AG10803 (cell line): ENCODE data around the gene EIF3I.
"Not testable (repeated sequence)": the region's sequence is repeated elsewhere in the genome, so short reads cannot be mapped to it uniquely, and the experiment has no call there.

Source experiments
- DNase-seq: peaks from one replicate; pipeline ENCODE4 v3.0.0; 2010; ENCODE audit warnings: low read depth
- H3K4me3 ChIP-seq: 2 replicates; pipeline ENCODE4 v1.5.1; 2011; ENCODE audit warnings: mild to moderate bottlenecking, low read length, control low read depth
- TF ChIP-seq, protein P1 (sequence below): conservative IDR thresholded peaks from 2 replicates; pipeline ENCODE4 v1.5.1; 2011; ENCODE audit warnings: mild to moderate bottlenecking, low read length, control low read depth, inconsistent platforms

Gene EIF3I

DNA sequence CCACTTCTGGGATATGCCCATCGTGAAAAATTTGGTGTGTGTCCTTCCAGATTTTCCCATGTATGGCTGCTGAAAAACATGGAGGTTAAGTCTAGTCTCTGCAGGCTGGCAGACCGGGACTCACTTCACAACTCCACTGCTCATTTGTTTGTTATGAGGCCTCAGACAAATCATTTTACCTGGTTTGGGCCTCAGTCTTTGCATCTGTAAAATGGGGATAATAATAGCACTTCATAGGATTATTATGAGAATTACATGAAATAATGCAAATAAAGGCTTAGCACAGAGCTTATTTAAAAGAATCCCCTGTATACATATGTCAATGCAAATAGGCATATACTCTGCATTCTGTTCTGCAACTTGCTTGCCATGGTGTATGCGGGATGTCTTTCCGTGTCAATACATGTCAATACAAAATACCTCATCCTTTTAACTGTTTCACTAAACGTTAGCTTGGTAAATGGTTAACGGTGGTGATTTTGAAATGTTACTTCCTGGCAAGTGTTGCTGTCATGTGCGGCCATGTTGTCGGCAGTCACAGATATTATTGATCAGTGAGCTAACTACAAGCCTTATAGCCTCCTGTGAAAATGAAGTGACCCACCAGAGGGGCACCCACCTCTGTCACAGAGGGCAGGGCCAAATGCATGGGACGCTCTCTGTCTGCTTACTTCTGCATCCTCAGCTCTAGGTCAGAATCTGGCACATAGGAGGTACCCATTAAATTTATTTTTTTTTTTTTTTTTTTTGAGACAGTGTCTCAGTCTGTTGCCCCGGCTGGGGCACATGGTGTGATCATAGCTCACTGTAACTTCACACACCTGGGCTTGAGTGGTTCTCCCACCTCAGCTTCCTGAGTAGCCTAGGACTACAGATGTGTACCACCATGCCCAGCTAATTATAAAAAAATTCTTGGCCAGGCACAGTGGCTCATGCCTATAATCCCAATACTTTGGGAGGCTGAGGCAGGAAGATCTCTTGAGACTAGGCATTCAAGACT, 33.2 kb downstream of the EIF3I start:
- DNase-seq = no peak
- TF ChIP-seq, protein P1, sequence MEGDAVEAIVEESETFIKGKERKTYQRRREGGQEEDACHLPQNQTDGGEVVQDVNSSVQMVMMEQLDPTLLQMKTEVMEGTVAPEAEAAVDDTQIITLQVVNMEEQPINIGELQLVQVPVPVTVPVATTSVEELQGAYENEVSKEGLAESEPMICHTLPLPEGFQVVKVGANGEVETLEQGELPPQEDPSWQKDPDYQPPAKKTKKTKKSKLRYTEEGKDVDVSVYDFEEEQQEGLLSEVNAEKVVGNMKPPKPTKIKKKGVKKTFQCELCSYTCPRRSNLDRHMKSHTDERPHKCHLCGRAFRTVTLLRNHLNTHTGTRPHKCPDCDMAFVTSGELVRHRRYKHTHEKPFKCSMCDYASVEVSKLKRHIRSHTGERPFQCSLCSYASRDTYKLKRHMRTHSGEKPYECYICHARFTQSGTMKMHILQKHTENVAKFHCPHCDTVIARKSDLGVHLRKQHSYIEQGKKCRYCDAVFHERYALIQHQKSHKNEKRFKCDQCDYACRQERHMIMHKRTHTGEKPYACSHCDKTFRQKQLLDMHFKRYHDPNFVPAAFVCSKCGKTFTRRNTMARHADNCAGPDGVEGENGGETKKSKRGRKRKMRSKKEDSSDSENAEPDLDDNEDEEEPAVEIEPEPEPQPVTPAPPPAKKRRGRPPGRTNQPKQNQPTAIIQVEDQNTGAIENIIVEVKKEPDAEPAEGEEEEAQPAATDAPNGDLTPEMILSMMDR = no peak
- no peak overlapping the region for H3K4me3 ChIP-seq

DNA sequence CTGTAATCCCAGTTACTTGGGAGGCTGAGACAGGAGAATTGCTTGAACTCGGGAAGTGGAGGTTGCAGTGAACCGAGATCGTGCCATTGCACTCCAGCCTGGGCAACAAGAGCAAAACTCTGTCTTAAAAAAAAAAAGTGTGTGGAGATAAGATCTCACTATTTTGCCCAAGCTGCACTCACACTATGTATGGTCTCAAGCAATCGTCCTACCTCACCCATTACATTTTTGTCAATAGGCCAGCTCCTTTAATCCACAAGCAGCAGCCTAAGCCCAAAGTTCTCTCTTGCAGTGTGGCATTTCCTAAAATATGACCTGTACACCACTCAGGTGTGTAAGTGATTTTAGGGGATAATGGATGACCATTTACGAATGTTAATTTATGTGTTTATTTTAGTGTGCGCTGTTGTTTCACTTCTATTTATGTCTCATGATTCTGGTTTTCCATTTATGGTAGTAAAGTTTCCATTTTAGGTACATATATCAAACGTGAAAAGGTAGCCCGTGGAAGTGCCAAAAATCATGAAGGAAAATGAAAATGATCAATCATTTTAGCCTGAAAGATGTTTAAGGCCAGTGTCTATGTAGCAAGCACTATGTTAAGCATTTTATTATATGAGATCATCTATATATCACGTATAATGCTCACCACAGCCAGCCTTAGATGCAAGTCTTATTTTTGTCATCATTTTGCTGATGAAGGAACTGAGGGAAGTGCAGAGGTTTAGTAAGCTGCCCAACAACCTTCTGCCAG, 34.4 kb downstream of the EIF3I start:
- TF ChIP-seq, protein P1 = no peak

DNA sequence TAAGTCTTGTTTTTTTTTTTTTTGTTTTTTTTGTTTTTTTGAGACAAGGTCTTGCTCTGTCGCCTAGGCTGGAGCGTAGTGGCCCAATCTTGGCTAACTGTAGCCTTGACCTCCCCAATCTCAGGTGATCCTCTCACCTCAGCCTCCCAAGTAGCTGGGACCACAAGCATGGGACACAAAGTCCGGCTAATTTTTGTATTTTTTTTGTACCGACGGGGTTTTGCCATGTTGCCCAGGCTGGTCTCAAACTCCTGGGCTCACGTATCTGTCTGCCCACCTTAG, 35.0 kb downstream of the EIF3I start:
- H3K4me3 ChIP-seq = no peak overlapping the region
- TF ChIP-seq, protein P1 = no peak
- no peak for DNase-seq

More for the DNA sequence above, 34.4 kb downstream of the EIF3I start:
- no peak for DNase-seq
- no peak overlapping the region for H3K4me3 ChIP-seq

DNA sequence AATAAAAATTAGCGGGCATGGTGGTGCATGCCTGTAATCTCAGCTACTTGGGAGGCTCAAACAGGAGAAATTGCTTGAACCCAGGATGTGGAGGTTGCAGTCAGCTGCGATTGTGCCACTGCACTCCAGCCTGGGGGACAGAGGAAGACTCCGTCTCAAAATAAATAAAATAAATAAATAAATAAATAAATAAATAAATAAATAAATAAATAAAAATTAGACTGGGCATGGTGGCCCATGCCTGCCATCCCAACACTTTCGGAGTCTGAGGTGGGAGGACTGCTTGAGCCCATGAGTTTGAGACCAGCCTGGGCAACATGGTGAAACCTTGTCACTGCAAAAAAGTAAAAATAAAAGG, 41.0 kb downstream of the EIF3I start:
- DNase-seq, H3K4me3 ChIP-seq: not testable (repeated sequence)

DNA sequence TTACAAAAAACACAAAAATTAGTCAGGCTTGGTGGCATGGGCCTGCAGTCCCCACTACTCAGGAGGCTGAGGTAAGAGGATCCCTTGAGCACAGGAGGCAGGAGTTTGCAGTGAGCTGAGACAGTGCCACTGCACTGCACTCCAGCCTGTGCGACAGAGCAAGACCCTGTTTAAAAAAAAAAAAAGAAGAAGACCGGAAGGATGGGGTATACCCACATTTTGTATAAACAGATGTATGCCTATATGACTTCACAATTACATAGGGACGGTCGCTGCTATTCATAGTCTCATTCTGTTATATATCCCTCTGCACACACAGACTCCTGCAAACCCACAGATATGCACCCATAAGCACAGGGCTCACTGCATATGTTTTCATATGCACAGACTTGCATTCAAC, 41.5 kb downstream of the EIF3I start:
- no peak for DNase-seq
- TF ChIP-seq, protein P1 = no peak
- H3K4me3 ChIP-seq = no peak overlapping the region

DNA sequence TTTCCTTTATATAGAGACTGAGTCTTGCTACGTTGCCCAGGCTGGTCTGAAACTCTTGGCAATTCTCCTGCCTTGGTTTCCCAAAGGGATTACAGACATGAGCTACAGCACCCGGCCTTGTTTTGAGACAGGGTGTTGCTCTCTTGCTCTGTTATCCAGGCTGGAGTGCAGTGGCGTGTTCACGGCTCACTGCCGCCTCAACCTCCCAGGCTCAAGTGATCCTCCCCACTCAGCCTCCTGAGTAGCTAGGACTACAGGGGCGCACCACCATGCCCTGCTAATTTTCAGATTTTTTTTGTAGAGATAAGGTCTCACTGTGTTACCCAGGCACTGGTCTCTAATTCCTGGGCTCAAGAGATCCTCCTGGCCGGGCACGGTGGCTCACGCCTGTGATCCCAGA, 43.6 kb downstream of the EIF3I start:
- DNase-seq = no peak
- TF ChIP-seq, protein P1 = no peak
- no peak overlapping the region for H3K4me3 ChIP-seq

DNA sequence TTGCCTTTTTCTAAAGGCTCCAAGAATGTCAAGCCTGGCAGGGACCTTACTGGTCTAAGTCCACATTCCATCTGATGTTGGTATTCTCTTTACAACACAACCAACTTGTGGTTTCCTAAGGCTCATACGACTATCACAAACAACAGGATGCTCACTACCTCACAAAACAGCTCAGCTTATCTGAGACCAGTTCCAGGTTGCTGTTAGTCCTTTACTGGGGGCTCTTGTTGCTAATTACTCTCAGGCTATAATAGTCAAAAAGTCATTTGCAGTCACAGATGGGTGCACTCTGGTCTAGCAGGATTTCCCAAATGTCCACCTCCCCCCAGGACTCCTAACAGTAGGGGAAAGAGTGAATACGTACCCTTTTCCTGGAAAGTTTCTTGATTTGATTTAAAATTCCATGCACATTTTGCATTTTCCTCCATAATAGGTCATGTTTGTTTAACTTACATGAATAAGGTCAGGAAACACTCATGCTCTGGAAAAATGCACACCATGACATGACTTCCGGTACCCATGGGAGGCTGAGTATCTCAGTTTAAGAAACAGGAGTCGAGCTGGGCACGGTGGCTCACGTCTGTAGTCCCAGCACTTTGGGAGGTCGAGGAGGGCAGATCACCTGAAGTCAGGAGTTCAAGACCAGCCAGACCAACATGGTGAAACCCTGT, 44.8 kb downstream of the EIF3I start:
- H3K4me3 ChIP-seq = no peak overlapping the region
- TF ChIP-seq, protein P1 = no peak
- DNase-seq = peak; percentile 66
